ENCODE data around the gene TTC21A. TPM values are rescaled to one million over a fixed set of nuclear protein-coding genes. Genes with fewer than 3 reads are reported as not detected.

The TTC21A gene
- total and polyA plus RNA-seq, 10 of the 15 experiments (the other 5 are each of a cell fraction or from before 2014, with no cell fraction given): 0.62 to 3.2 (median 1.2) TPM

DNA sequence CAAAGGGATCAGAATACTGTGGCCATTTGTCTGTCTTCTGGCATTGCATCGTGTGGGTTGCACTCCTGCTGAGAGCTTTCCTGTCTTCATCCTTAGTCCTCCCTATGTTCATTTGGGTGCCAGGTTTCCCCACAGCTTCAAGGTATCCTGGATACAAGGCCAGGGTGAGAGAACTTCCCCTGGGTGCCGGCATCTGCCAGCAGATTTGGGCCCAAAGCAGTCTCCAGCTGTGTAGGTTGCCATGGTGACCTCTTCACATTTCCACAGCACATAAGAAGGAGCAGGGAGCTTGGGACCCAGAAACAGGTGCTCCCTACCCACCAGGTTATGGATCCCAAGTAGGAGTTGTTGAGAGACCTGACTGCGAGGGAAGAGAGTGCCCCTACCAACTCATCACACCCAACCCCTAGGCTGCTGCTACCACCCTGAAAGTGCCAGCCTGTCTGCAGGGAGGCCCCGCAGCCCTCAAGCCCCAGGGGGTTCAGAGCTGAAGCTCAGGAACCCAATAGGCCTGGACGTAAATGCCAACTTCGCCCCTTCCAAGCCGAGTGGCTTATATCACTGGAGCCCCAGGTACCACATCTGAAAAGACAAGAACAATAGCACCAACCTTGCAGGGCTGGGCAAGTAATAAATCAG is 19.9 kb downstream of the TTC21A start:
- ChIA-PET CTCF (interaction anchor here (0.6 to 4.5 kb wide), 21 partner anchors 10 to 1180 kb away, joined by 3 to 47 read pairs (median 5); partner anchors contain the start of genes GORASP1, TTC21A and XIRP1), POLR2A (interaction anchor here (1.0 kb wide), 1 partner anchor 63 kb away, joined by 3 read pairs; no protein-coding TSS in a partner anchor), SMC1A (ENCODE audit: uncharacterized antibody, unreplicated experiment) (interaction anchor here (0.7 to 4.8 kb wide), 14 partner anchors 9 to 168 kb away, joined by 3 to 45 read pairs (median 4); partner anchors contain the start of gene XIRP1), RAD21 (ENCODE audit: unreplicated experiment) (interaction anchor here (0.7 to 4.2 kb wide), 8 partner anchors 21 to 164 kb away, joined by 3 to 40 read pairs (median 4); no protein-coding TSS in a partner anchor)
- TF ChIP-seq BCL11A (IDR thresholded peaks at IDR 0.05; ENCODE audit: low read depth, low read length) (no peak), NBN (IDR thresholded peaks at IDR 0.05) (no peak), NR2C2 (IDR thresholded peaks at IDR 0.05; ENCODE audit: borderline replicate concordance, control insufficient read depth, insufficient read length, low read depth) (no peak), MXI1 (IDR thresholded peaks at IDR 0.05; ENCODE audit: low read depth, low read length) (no peak), MLLT1 (IDR thresholded peaks at IDR 0.05) (no peak), SKIL (IDR thresholded peaks at IDR 0.05; ENCODE audit: low read depth, poor library complexity, severe bottlenecking) (no peak), ZSCAN29 (IDR thresholded peaks at IDR 0.05) (no peak), LARP7 (IDR thresholded peaks at IDR 0.05) (no peak), TAF1 (IDR thresholded peaks at IDR 0.05; ENCODE audit: borderline replicate concordance, low read depth, low read length) (no peak), ZBTB40 (IDR thresholded peaks at IDR 0.05; ENCODE audit: borderline replicate concordance) (no peak)
- Histone ChIP-seq H3K27me3 (replicated peaks in 1 of 2; ENCODE audit: control insufficient read depth in 2 of 2, insufficient read depth in 2 of 2, low read length in 1 of 2) (no peaks in the 10 kb centered on the region), H3K36me3 (ENCODE audit: control insufficient read depth in 2 of 2, insufficient read depth in 2 of 2, low read length in 1 of 2) (no peaks in the 10 kb centered on the region), H3K27ac (ENCODE audit: control insufficient read depth, insufficient read depth) (no peak overlapping the region), H3K4me1 (ENCODE audit: control insufficient read depth, insufficient read depth, low read length) (peaks cover 20% of the 10 kb centered on the region), H3K4me2 (ENCODE audit: control insufficient read depth, insufficient read depth) (no peak overlapping the region), H3K9ac (ENCODE audit: control insufficient read depth, insufficient read depth, low read length) (no peak overlapping the region), H3K79me2 (ENCODE audit: control insufficient read depth, insufficient read depth, low read length) (no peaks in the 10 kb centered on the region), H2AFZ (ENCODE audit: control insufficient read depth, low read depth, low read length) (no peak overlapping the region), H3K9me3 (replicated peaks; ENCODE audit: control insufficient read depth, insufficient read depth, low read length) (no peaks in the 10 kb centered on the region), H4K20me1 (ENCODE audit: control insufficient read depth, insufficient read depth) (no peaks in the 10 kb centered on the region), H3K4me3 (no peak overlapping the region)
- WGBS (ENCODE audit: insufficient coverage, insufficient replicate concordance, low lambda C conversion rate, missing lambda C conversion rate): 44% methylated on average over 7 of the region's 7 CpGs
- in situ Hi-C loops (cut with MboI) (no loop called here), intact Hi-C loops (cut with micrococcal nuclease; ENCODE audit: unreplicated experiment) (no loop called here)
- no peak for ATAC-seq
- FAIRE-seq: no peak
- BruUV-seq (replicated peaks): no TSS peak
- no peak for DNase-seq (ENCODE audit: low read depth, low spot score)
